PC-3 (cell line): ENCODE measurements around the gene MYO3B. TPM values are rescaled to one million over a fixed set of nuclear protein-coding genes. Genes with fewer than 3 reads are reported as not detected.

Source experiments
- ATAC-seq: fragments of 200-7000 bp; cut with Tn5 transposase; 2 replicates; pipeline ENCODE4 v1.9.1; 2020; ENCODE audit warnings: mild to moderate bottlenecking, moderate library complexity
- BruUV-seq: library from RNA; stranded (reverse); fragments of 400-500 nt; replicated peaks from 2 replicates; lab custom pipeline; 2021; lab: Mats Ljungman, UMichigan
- CTCF ChIA-PET: fragments of 300-600 bp; sonication (Branson Sonifier 250); formaldehyde crosslinking; loops from one replicate; lab custom pipeline; 2022; ENCODE audit warnings: antibody characterized with exemption; lab: Charles Lee
- POLR2A ChIA-PET: fragments of 300-600 bp; sonication (Branson Sonifier 250); formaldehyde crosslinking; loops from one replicate; lab custom pipeline; 2022; ENCODE audit warnings: antibody characterized with exemption; ENCODE audit not compliant: unreplicated experiment; lab: Charles Lee
- DNase-seq: peaks from one replicate; pipeline ENCODE4 v3.0.0-alpha.2; 2015
- H2AFZ ChIP-seq: fragments of 300-600 bp; sonication (generic); 2 replicates; pipeline ENCODE4 v1.6.0; 2016; ENCODE audit warnings: antibody characterized with exemption, low read length
- H3F3A ChIP-seq: fragments of 300-600 bp; sonication (generic); one replicate; pipeline ENCODE4 v1.6.0; 2017; ENCODE audit warnings: antibody characterized with exemption, low read length, control low read depth, mild to moderate bottlenecking; ENCODE audit not compliant: unreplicated experiment
- H3K27ac ChIP-seq: fragments of 300-600 bp; sonication (generic); 2 replicates; pipeline ENCODE4 v1.5.1; 2016; ENCODE audit warnings: mild to moderate bottlenecking, low read length
- H3K27me3 ChIP-seq: fragments of 300-600 bp; sonication (generic); 2 replicates; pipeline ENCODE4 v1.6.1; 2016; ENCODE audit warnings: low read length, mixed read lengths
- H3K36me3 ChIP-seq: fragments of 300-600 bp; sonication (generic); 2 replicates; pipeline ENCODE4 v1.6.1; 2016; ENCODE audit warnings: low read depth, mixed run types, low read length, mixed read lengths
- H3K4me1 ChIP-seq: fragments of 300-600 bp; sonication (generic); 2 replicates; pipeline ENCODE4 v1.5.1; 2016; ENCODE audit warnings: low read length; ENCODE audit not compliant: insufficient read depth
- H3K4me2 ChIP-seq: fragments of 300-600 bp; sonication (generic); 2 replicates; pipeline ENCODE4 v1.6.0; 2016; ENCODE audit warnings: low read length
- H3K4me3 ChIP-seq: fragments of 300-600 bp; sonication (generic); 2 replicates; pipeline ENCODE4 v1.5.1; 2016; ENCODE audit warnings: mild to moderate bottlenecking, low read length, mixed read lengths
- H3K79me2 ChIP-seq: fragments of 300-600 bp; sonication (generic); 2 replicates; pipeline ENCODE4 v1.6.1; 2017; ENCODE audit warnings: low read length, mixed read lengths
- H3K9ac ChIP-seq: fragments of 300-600 bp; sonication (generic); 2 replicates; pipeline ENCODE4 v1.6.0; 2016; ENCODE audit warnings: mild to moderate bottlenecking, low read length
- H3K9me2 ChIP-seq: fragments of 300-600 bp; sonication (generic); replicated peaks from 2 replicates; pipeline ENCODE4 v1.6.1; 2016; ENCODE audit warnings: mixed run types, low read length, mixed read lengths
- H3K9me3 ChIP-seq: fragments of 300-600 bp; sonication (generic); 2 replicates; pipeline ENCODE4 v1.6.1; 2016; ENCODE audit warnings: low read length, mixed read lengths
- H4K20me1 ChIP-seq: fragments of 300-600 bp; sonication (generic); 2 replicates; pipeline ENCODE4 v1.6.1; 2016; ENCODE audit warnings: low read length, mixed read lengths
- EZH2 ChIP-seq: fragments of 300-600 bp; sonication (generic); IDR thresholded peaks from one replicate; pipeline ENCODE4 v1.6.1; 2017; ENCODE audit warnings: antibody characterized with exemption, mild to moderate bottlenecking, low read length; ENCODE audit not compliant: unreplicated experiment
- EZH2phosphoT487 ChIP-seq: fragments of 300-600 bp; sonication (generic); IDR thresholded peaks from 2 replicates; pipeline ENCODE4 v1.6.1; 2018; ENCODE audit warnings: mild to moderate bottlenecking, antibody characterized with exemption, low read length, borderline replicate concordance
- intact Hi-C: fragments of 100-400 bp; cut with micrococcal nuclease; formaldehyde crosslinking; loops from 2 replicates; pipeline ENCODE4 v1.9.0; 2023
- total RNA-seq: library from RNA; depleted of rRNA; stranded (reverse); fragments of >200 nt; gene quantifications from 2 replicates; pipeline ENCODE4 v1.2.3, GENCODE V29; 2014
- TF ChIP-seq, protein P1 (sequence below): fragments of 300-600 bp; sonication (generic); conservative IDR thresholded peaks from 2 replicates; pipeline ENCODE4 v1.5.1; 2017; ENCODE audit warnings: antibody characterized with exemption, low read depth, mild to moderate bottlenecking, low read length

The MYO3B gene
- total RNA-seq, 1 experiment from 2014 or later: 1.1 TPM

DNA sequence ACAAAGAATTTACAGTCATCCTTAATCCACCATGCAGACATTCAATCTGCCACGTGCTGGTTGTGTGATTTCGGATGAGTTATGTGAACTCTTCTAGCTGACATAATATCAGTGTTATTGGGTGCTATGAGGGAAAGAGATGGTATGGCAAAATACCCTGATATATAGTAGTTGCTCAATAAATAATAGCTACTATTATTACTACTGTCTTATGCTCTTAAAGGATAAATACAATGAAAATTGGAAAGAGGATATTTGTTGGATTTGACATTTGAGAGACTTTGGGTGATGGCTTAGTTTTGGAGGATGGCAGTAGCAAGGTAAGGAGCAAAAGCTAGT, 86.5 kb downstream of the MYO3B start:
- no peaks in the 10 kb centered on the region for H3K36me3 ChIP-seq
- 0 out of 2 replicates have a peak, but pooled peaks cover 3% of the 10 kb centered on the region for H3K9me2 ChIP-seq
- no peaks in the 10 kb centered on the region for H3F3A ChIP-seq
- H3K27ac ChIP-seq: no peak overlapping the region
- ATAC-seq (no peak), DNase-seq (no peak)
- no peaks in the 10 kb centered on the region for H3K4me1 ChIP-seq
- H3K4me3 ChIP-seq: no peak overlapping the region
- no peak overlapping the region for H3K9ac ChIP-seq
- TF ChIP-seq EZH2 (no peak), EZH2phosphoT487 (no peak)
- TF ChIP-seq, protein P1, sequence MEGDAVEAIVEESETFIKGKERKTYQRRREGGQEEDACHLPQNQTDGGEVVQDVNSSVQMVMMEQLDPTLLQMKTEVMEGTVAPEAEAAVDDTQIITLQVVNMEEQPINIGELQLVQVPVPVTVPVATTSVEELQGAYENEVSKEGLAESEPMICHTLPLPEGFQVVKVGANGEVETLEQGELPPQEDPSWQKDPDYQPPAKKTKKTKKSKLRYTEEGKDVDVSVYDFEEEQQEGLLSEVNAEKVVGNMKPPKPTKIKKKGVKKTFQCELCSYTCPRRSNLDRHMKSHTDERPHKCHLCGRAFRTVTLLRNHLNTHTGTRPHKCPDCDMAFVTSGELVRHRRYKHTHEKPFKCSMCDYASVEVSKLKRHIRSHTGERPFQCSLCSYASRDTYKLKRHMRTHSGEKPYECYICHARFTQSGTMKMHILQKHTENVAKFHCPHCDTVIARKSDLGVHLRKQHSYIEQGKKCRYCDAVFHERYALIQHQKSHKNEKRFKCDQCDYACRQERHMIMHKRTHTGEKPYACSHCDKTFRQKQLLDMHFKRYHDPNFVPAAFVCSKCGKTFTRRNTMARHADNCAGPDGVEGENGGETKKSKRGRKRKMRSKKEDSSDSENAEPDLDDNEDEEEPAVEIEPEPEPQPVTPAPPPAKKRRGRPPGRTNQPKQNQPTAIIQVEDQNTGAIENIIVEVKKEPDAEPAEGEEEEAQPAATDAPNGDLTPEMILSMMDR: no peak
- H3K9me3 ChIP-seq: no peaks in the 10 kb centered on the region
- no peak overlapping the region for H3K4me2 ChIP-seq
- H2AFZ ChIP-seq: no peak overlapping the region
- no TSS peak for BruUV-seq
- CTCF ChIA-PET: no interaction called here
- H3K79me2 ChIP-seq: no peaks in the 10 kb centered on the region
- no peaks in the 10 kb centered on the region for H3K27me3 ChIP-seq
- POLR2A ChIA-PET: no interaction called here
- H4K20me1 ChIP-seq: no peaks in the 10 kb centered on the region
- intact Hi-C loops: no loop called here

DNA sequence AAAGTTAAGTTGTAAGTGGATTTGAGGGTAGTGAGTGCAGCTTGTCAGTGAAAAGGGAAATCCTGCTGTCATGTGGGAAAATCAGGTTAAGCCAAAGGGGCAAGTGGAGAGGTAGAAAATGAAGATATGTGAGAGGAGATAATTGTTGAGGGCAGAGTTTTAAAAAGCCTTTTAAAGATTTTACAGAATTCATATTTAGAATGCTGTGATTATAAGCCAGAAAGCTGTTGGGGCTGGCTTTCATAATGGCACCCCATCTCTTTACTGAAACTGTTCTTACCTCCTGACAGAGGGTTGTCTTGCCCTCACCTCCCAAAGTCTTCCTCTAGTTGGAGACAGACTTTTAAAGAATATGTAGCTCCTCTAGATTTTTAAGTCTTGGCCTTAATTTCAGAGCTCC, 86.9 kb downstream of the MYO3B start:
- H3K4me3 ChIP-seq: no peak overlapping the region
- H3K4me1 ChIP-seq: no peaks in the 10 kb centered on the region
- no peak overlapping the region for H3K9ac ChIP-seq
- ATAC-seq: no peak
- no peaks in the 10 kb centered on the region for H4K20me1 ChIP-seq
- ChIA-PET CTCF (no interaction called here), POLR2A (no interaction called here)
- 0 out of 2 replicates have a peak, but pooled peaks cover 3% of the 10 kb centered on the region for H3K9me2 ChIP-seq
- no TSS peak for BruUV-seq
- intact Hi-C loops: no loop called here
- no peaks in the 10 kb centered on the region for H3K79me2 ChIP-seq
- no peaks in the 10 kb centered on the region for H3K27me3 ChIP-seq
- H3K9me3 ChIP-seq: no peaks in the 10 kb centered on the region
- no peaks in the 10 kb centered on the region for H3F3A ChIP-seq
- H2AFZ ChIP-seq: no peak overlapping the region
- no peak overlapping the region for H3K27ac ChIP-seq
- DNase-seq: no peak
- TF ChIP-seq EZH2phosphoT487 (no peak), EZH2 (no peak)
- TF ChIP-seq, protein P1: no peak
- no peak overlapping the region for H3K4me2 ChIP-seq
- no peaks in the 10 kb centered on the region for H3K36me3 ChIP-seq

DNA sequence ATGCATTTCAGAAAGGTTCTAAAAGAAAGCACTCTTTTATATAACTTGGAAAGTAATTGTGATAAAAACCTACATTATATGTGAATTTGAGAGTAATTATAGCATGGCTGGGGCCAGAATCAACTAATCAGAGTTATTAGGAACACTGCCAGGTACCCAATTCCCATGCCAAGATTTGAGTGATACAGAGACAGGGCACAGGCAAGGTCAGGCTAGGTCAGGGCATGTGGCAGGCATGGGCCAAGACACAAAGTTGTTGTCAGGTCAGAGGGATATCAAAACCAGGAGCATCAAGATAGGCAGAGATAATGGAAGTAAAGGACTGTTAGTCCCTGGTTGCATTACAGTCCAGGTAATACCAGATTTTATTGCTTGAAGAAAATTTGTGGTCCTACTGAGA, 87.4 kb downstream of the MYO3B start:
- no peaks in the 10 kb centered on the region for H3F3A ChIP-seq
- no peaks in the 10 kb centered on the region for H3K4me1 ChIP-seq
- intact Hi-C loops: no loop called here
- no peak overlapping the region for H3K4me3 ChIP-seq
- POLR2A ChIA-PET: no interaction called here
- H3K79me2 ChIP-seq: no peaks in the 10 kb centered on the region
- no peaks in the 10 kb centered on the region for H3K27me3 ChIP-seq
- DNase-seq (no peak), ATAC-seq (no peak)
- no peak overlapping the region for H3K27ac ChIP-seq
- no peak overlapping the region for H3K4me2 ChIP-seq
- H3K9me2 ChIP-seq: 0 out of 2 replicates have a peak, but pooled peaks cover 3% of the 10 kb centered on the region
- no peak overlapping the region for H3K9ac ChIP-seq
- CTCF ChIA-PET: no interaction called here
- no peak overlapping the region for H2AFZ ChIP-seq
- TF ChIP-seq EZH2 (no peak), EZH2phosphoT487 (no peak)
- TF ChIP-seq, protein P1: no peak
- H4K20me1 ChIP-seq: no peaks in the 10 kb centered on the region
- no TSS peak for BruUV-seq
- no peaks in the 10 kb centered on the region for H3K9me3 ChIP-seq
- H3K36me3 ChIP-seq: no peaks in the 10 kb centered on the region
